Stimulated activated CD4-positive, alpha-beta T cell treated with anti-CD3 and anti-CD28 coated beads, TNF-alpha, amount 100 ng/mL, for 4 hours (primary cell): Measurements from ENCODE around the gene PLA2G4B.

ENCODE experiments used
- DNase-seq, 3 experiments: peaks; one replicate each; pipeline ENCODE4 v3.0.0-alpha.2; 2020; ENCODE audit warnings: low read depth in 3 of 3

PLA2G4B gene

DNA sequence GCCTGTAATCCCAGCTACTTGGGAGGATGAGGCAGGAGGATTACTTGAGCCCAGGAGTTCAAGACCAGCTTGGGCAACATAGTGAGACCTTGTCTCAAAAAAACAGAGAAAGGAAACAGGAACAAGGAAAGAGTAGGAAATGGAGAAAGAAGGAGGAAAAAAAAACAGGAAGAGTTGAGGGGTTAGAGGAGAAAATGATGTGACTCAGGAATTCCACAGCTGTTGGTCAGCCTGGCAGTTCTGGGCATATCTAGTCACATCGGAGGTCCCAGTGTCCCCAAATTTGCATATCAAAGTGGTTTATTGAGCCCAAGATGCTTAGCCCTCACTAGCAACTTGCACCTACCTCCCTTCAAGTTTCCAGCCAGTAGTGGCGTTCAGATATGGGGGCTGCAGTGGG, 29.5 kb upstream of the PLA2G4B start:
- no peak for DNase-seq

DNA sequence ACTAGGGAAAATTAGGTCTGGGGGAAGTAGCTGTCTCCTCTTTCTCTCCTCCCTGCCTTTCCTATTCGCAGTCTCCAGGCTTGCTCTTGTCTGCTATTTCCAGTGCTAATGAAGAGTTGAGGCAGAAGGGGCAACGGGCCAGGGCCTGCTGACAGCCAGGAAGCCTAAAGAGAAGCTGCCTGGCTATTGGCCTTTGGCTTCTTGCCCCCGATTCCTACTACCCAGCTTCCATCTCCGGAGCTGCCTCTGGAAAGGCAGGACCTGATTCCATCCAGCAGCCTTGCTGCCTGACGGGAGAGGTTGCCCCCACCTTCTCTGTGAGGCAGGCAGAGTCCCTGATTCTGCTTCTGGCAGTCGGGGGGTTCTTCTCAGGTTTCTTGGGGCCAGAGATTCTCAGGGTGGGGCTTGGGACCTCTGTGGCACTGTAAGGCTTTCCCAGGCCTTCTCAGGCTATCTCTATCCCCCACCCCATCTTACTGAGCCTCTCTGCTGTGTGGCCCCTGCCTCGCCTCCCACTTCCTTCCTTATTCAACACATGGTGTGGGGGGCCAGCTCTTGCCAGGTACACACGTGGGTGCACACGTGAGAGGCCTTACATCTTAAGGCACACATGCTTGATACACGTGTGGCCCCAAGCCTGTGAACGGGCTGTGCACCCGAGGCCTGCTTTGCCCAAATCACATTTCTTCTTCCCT, 29.0 kb upstream of the PLA2G4B start:
- no peak for DNase-seq

DNA sequence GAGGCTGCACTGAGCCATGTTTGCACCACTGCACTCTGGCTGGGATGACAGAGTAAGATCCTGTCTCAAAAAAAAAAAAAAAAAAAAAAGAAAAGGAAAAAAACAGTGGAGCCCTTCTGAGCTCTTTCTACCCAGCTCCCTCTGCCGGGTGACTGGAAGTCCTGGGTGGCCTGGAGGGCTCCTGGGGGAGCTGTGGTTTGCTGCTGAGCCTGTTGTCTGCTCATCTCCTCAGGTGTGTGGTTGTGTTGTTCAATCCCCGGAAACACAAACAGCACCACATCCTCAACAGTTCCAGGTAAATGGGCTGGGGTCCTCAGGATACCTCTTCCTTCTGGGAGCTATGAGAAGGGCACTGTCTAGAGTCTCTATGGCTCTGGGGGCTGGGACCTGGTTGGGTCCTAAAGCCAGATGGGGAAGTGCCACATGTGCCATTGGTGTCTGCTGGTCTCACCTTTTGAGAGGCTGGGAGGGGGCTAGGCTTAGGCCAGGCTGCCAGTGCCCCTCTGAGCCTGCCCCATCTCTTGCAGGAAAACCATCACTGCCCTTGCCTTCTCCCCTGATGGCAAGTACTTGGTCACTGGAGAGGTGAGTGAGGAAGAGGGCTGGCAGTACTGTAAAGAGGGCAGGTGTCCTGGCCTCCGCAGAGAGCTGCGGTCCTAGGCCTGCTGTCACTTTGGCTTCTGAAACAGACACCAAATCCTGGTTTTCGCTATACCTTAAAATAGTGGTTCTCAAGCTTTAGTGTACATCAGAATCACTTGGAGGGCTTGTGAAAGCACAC, 27.8 kb upstream of the PLA2G4B start:
- no peak for DNase-seq

DNA sequence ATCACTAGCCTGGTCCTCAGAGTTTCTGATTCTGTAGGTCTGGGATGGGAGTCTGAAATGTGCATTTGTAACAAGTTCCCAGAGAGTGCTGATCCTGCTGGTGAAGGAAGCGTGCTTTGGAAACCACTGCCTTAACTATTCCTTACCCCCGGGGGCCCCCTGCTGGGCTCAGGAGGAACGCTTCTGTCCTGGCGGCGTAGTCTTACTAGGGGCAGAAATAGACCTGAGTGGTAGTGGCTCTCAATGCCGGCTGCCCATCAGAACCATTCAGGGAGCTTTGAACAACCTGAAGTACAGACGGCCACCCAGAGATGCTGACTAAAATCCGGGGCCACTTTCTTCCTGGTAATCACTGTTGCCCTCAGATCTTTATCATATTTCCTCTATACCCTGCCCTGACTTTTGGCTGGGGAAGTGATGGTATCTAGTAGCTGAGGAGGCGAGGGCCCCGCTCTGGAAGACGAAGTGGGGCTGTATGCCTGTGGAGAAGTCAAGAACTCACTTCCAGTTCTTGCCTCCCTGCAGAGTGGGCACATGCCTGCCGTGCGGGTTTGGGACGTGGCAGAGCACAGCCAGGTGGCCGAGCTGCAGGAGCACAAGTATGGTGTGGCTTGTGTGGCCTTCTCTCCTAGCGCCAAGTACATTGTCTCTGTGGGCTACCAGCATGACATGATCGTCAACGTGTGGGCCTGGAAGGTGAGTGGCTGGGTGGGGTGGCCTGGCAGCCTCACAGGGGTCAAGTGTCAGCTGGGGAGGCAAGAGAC, 27.0 kb upstream of the PLA2G4B start:
- DNase-seq, result peak; percentile 55 to 60 (median 58)

DNA sequence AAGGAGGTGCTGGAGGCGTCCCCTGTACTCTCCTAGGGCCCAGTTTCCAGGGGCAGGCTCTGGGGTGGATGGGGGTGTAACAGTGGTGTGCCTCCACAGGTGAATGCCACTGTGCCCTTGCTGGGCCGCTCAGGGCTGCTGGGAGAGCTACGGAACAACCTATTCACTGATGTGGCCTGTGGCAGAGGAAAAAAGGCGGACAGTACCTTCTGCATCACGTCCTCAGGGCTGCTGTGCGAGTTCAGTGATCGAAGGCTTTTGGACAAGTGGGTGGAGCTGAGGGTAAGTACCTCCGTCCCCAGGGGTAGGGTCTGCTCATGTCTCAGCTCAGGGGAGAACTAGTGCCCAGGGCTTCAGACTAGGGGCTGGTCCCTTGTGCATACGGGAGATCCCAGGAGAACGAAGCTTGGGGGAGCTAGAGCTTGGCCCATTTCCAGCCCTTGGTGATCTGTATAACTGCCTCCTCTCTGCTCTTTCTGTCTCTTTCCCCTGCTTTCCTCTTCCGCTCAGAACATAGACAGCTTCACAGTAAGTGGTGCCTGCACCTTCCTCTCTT, 25.7 kb upstream of the PLA2G4B start:
- DNase-seq, result no peak

DNA sequence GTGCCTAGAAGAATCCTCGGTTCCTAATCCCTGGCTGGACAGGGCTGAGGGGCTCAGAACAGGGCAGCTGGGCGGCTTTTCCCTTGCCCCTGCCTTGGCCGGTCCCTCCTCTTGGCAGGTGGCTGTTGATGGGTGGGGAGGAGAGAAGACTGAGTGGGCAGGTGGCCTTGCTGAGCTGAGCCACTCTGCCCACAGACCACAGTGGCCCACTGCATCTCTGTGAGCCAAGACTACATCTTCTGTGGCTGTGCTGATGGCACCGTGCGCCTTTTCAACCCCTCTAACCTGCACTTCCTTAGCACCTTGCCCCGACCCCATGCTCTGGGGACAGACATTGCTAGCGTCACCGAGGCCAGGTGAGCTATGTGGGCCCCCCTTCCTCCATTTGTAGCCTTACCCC, 25.2 kb upstream of the PLA2G4B start:
- DNase-seq, result no peak

DNA sequence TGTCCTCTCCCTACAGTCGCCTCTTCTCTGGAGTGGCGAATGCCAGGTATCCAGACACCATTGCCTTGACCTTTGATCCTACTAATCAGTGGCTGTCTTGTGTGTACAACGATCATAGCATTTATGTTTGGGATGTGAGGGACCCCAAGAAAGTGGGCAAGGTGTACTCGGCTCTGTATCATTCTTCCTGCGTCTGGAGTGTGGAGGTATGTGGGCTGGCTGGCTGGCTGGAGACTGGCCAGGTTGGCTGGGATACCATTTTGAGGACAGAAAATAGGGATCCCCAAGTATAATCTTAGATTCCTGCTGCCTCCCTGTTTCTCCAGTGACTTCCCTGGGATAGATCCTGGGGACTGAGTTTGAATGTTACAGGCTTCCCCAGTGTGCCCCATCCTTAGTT, 24.1 kb upstream of the PLA2G4B start:
- DNase-seq, result no peak

DNA sequence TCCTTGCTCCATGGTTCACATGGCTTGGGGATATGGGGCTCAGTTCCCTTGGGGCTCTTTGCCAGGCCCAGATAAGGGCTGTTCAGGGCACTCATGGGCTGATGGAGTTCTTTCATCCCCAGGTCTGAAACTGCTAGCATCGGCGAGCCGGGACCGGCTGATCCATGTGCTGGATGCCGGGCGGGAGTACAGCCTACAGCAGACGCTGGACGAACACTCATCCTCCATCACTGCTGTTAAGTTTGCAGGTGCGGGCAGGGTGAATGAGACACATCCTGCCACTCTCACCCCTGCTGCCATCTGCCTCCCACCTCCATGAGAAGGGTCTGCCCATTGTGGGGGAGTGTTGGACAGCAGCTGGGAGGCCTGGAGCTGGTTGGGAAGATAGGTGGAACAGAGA, 21.9 kb upstream of the PLA2G4B start:
- DNase-seq, result no peak

DNA sequence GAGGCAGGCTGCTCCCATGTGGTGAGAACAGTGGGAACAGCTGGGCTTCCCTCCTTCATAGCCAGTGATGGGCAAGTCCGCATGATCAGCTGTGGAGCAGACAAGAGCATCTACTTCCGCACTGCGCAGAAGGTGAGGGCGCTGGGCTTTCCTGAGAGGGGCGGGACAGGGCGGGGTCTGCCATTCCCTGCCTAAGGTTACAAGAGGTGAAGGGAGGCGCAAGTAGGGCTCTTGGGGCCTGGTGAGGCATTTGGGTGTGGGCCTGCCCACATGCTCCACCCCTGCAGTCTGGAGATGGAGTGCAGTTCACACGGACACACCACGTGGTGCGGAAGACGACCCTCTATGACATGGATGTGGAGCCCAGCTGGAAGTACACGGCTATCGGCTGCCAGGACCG, 21.3 kb upstream of the PLA2G4B start:
- DNase-seq, result no peak

DNA sequence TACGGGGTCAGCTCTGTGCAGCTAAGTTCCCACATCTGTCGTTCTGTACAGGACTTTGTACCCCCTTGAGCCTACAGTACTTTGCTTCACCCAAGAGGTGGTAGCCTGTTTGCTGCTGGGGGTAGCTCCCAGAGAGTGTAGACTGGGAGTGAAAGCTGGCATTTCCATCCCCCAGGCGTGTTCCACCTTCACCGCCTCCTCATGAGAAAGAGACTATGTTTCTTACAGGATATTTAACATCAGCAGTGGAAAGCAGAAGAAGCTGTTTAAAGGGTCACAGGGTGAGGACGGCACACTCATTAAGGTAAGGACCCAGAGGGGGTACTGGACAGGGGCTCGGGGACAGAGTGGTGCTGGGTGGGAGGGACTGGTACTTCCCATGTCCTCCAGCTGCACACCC, 20.9 kb upstream of the PLA2G4B start:
- no peak for DNase-seq

DNA sequence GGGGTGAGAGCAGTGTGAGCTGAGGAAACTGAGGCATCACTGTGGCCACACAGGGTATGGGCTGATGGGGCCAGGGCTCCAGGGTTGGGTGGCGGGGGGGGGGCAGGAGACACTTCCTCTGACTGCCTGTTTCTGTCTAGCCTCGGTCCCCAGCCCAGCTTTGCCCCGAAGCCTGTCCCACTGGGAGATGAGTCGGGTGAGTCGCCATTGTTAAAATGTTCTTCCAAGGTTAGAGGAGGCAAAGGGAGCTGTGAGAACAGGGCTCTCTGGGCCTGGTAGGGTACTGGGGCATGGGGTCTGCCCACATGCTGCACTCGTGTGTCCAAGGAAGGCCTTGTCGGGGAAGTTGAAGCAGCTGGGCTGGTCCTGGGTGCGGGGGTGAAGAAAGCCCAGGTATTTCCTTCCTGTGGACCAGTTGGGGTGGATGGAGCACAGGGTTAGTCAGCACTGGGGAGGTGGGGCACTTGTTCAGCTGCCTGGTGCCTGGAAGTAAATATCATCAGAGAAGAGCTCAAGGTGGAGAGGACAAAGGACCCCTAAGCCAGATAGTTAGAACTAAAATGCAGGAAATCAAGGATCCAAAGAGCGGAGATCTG, 19.1 kb upstream of the PLA2G4B start:
- DNase-seq, result no peak

DNA sequence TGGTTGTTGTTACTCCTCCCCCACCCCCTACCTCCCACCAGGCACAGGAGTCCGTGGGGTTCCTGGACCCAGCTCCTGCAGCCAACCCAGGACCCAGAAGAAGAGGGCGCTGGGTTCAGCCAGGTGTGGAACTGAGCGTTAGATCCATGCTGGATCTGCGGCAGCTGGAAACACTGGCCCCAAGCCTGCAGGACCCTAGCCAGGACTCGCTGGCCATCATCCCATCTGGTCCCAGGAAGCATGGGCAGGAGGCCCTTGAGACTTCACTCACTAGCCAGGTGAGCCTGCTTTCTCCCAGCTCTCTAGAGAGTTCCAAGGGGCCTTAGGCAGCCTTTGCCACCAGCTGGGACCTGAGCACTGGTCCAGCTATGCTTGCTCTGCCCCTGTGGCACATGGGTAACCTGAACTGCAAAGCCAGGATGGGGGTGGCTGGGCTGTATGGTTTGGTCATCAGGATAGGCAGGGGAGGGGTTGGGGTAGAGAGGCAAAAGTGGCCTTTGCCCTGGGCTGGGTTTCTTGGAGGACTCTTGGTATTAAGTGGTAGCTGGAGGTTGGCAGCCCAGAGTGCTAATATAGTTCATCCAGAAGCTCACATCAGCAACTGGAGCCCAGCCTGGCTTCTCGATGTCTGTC, 17.7 kb upstream of the PLA2G4B start:
- no peak for DNase-seq

DNA sequence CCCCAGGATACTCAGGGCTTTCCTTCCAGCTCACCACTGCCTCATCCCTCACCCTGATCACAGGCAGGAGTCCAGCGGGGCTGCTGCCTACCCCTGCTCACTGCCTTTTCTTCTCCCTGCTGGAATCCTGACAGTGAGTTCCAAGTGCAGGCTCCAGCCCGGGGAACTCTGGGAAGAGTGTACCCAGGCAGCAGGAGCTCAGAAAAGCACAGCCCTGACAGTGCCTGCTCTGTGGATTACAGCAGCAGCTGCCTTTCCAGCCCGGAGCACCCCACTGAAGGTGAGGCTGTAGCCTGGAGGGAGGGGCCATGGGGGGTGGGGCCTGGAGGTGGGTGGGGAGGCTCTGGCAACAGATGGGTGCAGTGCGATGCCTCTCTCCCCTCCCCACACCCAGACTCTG, 16.8 kb upstream of the PLA2G4B start:
- no peak for DNase-seq

DNA sequence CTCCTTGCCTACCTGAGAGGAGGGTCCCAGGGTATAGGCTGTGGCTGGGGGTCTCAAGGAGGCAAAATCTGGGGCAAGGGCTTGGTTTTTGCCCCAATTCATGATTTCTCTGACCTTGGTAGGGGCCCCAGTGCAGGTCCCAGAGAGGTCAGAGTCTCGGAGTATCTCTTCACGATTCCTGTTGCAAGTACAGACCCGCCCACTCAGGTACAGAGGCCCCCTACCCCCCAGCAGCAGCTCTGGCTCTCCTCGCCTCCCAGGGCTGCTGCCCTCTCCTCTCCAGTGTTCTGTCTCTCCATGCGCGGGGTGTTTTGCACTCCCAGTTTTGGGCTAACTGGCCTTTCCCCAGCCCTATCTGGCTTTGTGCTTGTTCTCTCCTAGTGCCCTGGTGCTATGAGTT, 16.2 kb upstream of the PLA2G4B start:
- no peak for DNase-seq

DNA sequence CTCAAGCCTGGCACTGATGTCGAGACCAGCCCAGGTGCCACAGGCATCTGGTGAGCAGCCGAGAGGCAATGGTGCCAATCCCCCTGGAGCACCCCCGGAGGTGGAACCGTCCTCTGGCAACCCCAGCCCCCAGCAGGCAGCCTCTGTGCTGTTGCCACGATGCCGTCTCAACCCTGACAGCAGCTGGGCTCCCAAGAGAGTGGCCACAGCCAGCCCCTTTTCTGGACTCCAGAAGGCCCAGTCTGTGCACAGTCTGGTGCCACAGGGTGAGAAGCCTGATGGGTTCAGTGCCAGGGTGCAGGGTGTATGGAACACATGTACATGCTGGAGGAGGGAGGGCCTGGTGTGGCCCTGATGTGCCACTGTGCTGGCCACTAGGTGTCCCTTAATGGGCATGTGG, 15.7 kb upstream of the PLA2G4B start:
- DNase-seq, result no peak

DNA sequence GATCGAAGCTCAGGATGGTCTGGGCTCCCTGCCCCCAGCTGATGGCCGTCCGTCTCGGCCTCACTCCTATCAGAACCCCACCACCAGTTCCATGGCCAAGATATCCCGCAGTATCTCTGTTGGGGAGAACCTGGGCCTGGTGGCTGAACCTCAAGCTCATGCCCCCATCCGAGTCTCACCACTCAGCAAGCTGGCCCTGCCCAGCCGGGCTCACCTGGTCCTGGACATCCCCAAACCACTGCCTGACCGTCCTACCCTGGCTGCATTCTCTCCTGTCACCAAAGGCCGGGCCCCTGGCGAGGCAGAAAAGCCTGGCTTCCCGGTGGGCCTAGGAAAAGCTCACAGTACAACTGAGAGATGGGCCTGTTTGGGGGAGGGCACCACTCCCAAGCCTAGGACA, 15.1 kb upstream of the PLA2G4B start:
- no peak for DNase-seq

DNA sequence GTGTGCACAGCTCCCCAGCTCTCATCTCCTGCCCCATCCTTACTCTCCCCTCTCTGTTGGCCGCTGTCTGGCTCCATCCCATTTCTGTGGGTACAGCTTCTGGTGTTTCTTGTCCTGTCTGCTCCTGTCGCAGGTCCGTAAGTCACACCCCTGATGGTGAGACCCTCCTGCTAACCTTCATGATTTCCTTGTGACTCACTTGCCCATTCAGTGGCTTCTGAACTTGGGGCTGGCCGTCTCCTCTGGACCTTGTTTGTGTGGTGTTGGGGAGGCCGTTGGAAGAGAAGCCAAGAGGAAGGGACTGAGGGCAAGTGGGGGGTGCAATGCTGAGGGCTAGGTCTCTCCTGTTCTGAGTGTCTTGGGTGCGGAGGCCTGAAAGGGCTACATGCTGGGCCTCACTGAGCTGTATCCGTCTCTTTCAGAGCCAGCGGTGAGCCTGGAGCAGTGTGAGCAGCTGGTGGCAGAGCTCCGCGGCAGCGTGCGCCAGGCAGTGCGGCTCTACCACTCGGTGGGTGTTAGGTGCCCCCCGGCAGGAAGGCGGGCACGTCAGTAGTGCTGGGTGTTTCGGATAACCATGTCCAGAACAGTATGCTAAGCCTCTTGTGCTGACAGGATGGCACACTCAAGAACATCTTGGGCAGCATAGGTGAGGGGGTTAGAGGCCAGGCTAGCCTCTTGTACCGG, 14.4 kb upstream of the PLA2G4B start:
- no peak for DNase-seq

DNA sequence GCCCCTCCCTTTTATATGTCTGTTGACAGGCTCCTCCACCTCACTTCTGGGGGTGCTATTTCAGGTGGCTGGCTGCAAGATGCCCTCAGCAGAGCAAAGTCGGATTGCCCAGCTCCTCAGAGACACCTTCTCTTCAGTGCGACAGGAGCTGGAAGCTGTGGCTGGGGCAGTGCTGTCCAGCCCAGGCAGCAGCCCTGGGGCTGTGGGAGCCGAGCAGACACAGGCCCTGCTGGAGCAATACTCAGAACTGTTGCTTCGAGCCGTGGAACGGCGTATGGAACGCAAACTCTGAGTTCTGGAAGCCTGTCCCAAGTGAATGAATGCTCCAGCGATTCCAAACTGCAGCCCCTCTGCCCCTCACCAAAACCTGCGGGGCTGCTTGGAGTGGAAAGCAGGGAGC, 13.5 kb upstream of the PLA2G4B start:
- DNase-seq, result no peak

DNA sequence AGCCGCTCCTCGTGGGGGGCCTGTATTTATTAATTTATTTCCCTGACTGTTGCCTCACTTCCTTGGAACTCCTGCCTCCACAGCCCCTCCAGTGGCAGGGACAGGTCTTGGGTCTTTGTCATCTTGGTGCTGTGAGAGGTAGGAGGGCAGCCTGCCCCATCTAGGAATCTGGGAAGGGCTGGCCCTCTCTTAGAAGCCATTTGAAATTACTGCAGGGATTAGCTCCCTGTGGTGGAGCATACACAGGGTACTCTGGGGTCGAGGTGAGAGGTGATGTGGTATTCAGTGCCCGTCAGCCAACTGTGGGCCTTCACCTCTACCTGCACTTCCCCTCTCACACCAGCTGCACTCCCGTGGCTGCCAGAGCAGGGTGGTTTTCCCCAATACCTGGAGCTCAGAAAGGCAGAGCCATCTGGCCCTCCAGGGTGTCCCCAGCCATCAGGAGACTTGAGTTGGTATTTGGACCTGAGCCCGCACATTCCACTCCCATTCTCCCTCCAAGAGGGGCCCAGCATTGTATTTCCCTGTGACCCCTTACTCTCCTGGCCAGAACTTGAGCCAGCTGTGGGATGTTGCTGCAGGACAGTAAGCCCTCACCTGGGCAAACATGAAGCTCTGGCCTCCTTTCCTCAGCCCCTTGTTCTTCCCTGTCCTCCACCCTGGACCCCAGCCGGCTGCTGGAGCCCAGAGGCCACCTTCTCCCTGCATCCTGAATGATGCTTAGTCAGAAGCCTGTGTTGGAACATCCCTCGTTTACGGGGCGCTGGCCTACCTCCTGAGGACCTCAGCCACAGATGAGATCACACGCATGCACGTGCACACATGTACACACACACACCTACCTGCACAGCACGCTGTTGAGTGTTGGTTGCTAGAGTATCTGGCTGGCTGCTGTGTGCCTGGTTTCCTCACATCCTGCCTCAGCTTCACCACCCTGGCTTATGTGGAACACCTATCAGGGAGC, 12.8 kb upstream of the PLA2G4B start:
- DNase-seq, result no peak
